MCF 10A (cell line): Measurements from ENCODE around the gene PTPRN. TPM values are rescaled to one million over a fixed set of nuclear protein-coding genes. Genes with fewer than 3 reads are reported as not detected.

Experiments used
- BruUV-seq: library from RNA; stranded (reverse); fragments of 400-500 nt; replicated peaks from 2 replicates; lab custom pipeline; 2021; lab: Mats Ljungman, UMichigan
- CTCF ChIA-PET: fragments of 300-600 bp; sonication (Branson Sonifier 250); formaldehyde crosslinking; extraction: SDS; loops from one replicate; lab custom pipeline; 2021; ENCODE audit warnings: antibody characterized with exemption, inconsistent platforms; lab: Yijun Ruan, JAX
- POLR2A ChIA-PET: fragments of 300-600, 350-650 bp; sonication (Branson Sonifier 250); formaldehyde crosslinking; extraction: SDS; loops from one replicate; lab custom pipeline; 2020; ENCODE audit warnings: antibody characterized with exemption, inconsistent platforms; lab: Yijun Ruan, JAX
- DNase-seq: peaks from one replicate; pipeline ENCODE4 v3.0.0-alpha.2; 2018; ENCODE audit not compliant: unreplicated experiment
- H3K27ac Mint-ChIP-seq: one replicate; pipeline ENCODE4 v1.8.0; 2022; ENCODE audit warnings: mild to moderate bottlenecking, low read depth, mixed read lengths; ENCODE audit not compliant: unreplicated experiment
- H3K27me3 Mint-ChIP-seq: one replicate; pipeline ENCODE4 v1.8.0; 2022; ENCODE audit warnings: mixed read lengths; ENCODE audit not compliant: insufficient read depth, unreplicated experiment
- H3K36me3 Mint-ChIP-seq: one replicate; pipeline ENCODE4 v1.8.0; 2022; ENCODE audit warnings: mild to moderate bottlenecking, moderate library complexity, mixed read lengths; ENCODE audit not compliant: insufficient read depth, unreplicated experiment
- H3K4me1 Mint-ChIP-seq: one replicate; pipeline ENCODE4 v1.8.0; 2022; ENCODE audit warnings: mixed read lengths; ENCODE audit not compliant: insufficient read depth, unreplicated experiment
- H3K4me3 Mint-ChIP-seq: one replicate; pipeline ENCODE4 v1.8.0; 2022; ENCODE audit warnings: mild to moderate bottlenecking, moderate library complexity, mixed read lengths; ENCODE audit not compliant: unreplicated experiment
- H3K9me3 Mint-ChIP-seq: one replicate; pipeline ENCODE4 v1.8.0; 2022; ENCODE audit warnings: mixed read lengths; ENCODE audit not compliant: unreplicated experiment
- intact Hi-C: fragments of 100-400 bp; cut with micrococcal nuclease; formaldehyde crosslinking; loops from 2 replicates; pipeline ENCODE4 v1.14.1; 2022
- total RNA-seq: library from RNA; stranded (reverse); gene quantifications from 2 replicates; pipeline ENCODE4 v1.2.3, GENCODE V29; 2022
- TF ChIP-seq, protein P1 (sequence below): fragments of 200-600 bp; IDR thresholded peaks from one replicate; pipeline ENCODE4 v1.8.0; 2022; ENCODE audit warnings: antibody characterized with exemption, mild to moderate bottlenecking; ENCODE audit not compliant: unreplicated experiment

PTPRN gene
- total RNA-seq, 1 experiment from 2014 or later: not detected

DNA sequence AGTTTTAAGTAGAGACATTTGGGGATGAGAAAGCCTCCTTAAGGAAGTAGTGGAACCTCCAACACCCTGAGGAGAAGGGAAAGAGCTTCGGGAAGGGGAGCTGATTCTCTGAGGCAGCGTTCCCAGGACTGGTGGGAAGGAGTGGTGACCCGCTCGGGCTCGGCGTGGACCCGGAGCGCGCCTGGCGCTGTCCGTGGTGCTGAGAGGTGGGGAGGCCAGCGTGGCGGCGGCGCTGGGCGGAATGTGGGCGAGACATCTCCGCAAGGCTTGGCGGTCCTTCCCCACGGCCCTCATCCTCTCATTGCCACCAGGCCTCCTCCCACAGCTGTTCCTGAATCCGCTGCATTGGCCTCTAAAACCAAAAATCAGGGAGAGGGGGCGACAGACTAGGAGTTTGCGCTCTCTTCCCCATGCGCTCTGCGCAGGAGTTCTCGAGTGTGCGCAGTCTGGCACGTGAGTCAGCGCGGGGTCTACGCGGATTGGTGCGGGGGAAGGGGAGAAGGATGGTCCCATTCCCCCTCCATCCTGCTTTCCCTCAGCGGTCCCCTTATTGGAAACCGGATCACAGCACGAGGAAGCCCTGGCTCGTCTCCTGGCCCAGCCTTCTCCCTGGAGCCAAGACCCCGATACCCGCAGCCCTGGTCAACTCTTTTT, 22.5 kb upstream of the PTPRN start:
- intact Hi-C loops: no loop called here
- Mint-ChIP-seq H3K27me3 (peaks cover 73% of the 10 kb centered on the region), H3K36me3 (no peaks in the 10 kb centered on the region), H3K27ac (no peak overlapping the region), H3K4me1 (peaks cover 6% of the 10 kb centered on the region), H3K4me3 (no peak overlapping the region), H3K9me3 (no peaks in the 10 kb centered on the region)
- no peak for DNase-seq
- POLR2A ChIA-PET: no interaction called here
- CTCF ChIA-PET: interaction anchor here (0.5 to 1.2 kb wide), 2 partner anchors 8 to 172 kb away, joined by 3 to 5 read pairs; no protein-coding TSS in a partner anchor
- BruUV-seq: no TSS peak
- TF ChIP-seq, protein P1, sequence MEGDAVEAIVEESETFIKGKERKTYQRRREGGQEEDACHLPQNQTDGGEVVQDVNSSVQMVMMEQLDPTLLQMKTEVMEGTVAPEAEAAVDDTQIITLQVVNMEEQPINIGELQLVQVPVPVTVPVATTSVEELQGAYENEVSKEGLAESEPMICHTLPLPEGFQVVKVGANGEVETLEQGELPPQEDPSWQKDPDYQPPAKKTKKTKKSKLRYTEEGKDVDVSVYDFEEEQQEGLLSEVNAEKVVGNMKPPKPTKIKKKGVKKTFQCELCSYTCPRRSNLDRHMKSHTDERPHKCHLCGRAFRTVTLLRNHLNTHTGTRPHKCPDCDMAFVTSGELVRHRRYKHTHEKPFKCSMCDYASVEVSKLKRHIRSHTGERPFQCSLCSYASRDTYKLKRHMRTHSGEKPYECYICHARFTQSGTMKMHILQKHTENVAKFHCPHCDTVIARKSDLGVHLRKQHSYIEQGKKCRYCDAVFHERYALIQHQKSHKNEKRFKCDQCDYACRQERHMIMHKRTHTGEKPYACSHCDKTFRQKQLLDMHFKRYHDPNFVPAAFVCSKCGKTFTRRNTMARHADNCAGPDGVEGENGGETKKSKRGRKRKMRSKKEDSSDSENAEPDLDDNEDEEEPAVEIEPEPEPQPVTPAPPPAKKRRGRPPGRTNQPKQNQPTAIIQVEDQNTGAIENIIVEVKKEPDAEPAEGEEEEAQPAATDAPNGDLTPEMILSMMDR: no peak

DNA sequence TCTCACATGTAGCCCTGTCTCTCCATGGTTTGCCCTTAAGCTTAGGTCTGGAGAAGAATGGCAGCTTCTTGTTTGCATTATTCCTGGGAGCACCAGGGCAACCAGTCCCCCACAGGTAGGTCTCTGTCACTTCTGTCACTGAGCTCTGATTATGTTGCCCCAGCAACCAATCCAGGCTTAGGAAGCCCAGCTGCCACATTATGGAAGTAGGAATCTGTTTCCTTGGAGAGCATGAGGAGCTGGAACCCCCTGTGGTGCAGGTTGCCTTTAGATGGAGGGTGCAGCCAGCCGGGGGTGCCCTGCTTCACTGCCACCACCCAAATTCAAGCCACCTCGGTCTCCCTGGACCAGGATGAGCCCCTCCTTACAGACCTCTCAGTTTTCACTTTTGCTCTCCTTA, 18.5 kb upstream of the PTPRN start:
- Mint-ChIP-seq H3K27ac (no peak overlapping the region), H3K4me3 (no peak overlapping the region), H3K27me3 (peaks cover 76% of the 10 kb centered on the region), H3K36me3 (no peaks in the 10 kb centered on the region), H3K4me1 (no peaks in the 10 kb centered on the region), H3K9me3 (no peaks in the 10 kb centered on the region)
- ChIA-PET POLR2A (no interaction called here), CTCF (interaction anchor here (1.0 kb wide), 1 partner anchor 25 kb away, joined by 3 read pairs; no protein-coding TSS in a partner anchor)
- TF ChIP-seq, protein P1: no peak
- DNase-seq: no peak
- intact Hi-C loops: no loop called here
- BruUV-seq: no TSS peak

DNA sequence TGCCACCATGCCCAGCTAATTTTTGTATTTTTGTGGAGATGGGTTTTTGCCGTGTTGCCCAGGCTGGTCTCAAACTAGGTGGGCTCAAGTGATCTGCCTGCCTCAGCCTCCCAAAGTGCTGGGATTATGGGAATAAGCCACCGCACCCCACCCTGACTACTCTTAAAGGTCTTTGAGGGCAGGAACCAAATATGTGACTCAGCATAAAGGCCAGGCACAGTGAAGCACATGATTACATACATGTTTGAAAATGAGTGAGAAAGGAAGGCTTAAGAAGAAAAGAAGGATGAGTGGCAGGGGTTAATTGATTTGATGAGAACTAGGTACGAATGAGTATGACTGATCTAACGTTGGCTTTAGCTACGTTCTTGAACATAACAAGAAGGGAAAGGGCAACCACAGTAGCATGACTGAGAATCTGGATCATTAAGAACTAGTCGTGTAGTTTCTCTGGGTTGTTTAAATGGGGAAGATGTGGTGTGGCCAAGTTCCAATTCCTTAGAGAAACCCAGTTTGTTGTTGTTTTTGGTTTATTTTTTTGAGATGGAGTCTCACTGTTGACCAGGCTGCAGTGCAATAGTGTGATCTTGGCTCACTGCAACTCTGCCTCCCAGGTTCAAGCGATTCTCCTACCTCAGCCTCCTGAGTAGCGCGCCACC, 16.6 kb upstream of the PTPRN start:
- ChIA-PET POLR2A (no interaction called here), CTCF (interaction anchor here (0.6 to 1.8 kb wide), 3 partner anchors 26 to 166 kb away, joined by 3 to 7 read pairs (median 4); no protein-coding TSS in a partner anchor)
- Mint-ChIP-seq H3K27me3 (peaks cover 72% of the 10 kb centered on the region), H3K4me1 (no peaks in the 10 kb centered on the region), H3K4me3 (no peak overlapping the region), H3K9me3 (no peaks in the 10 kb centered on the region), H3K27ac (no peak overlapping the region), H3K36me3 (no peaks in the 10 kb centered on the region)
- no TSS peak for BruUV-seq
- no peak for DNase-seq
- TF ChIP-seq, protein P1: no peak
- intact Hi-C loops: no loop called here

DNA sequence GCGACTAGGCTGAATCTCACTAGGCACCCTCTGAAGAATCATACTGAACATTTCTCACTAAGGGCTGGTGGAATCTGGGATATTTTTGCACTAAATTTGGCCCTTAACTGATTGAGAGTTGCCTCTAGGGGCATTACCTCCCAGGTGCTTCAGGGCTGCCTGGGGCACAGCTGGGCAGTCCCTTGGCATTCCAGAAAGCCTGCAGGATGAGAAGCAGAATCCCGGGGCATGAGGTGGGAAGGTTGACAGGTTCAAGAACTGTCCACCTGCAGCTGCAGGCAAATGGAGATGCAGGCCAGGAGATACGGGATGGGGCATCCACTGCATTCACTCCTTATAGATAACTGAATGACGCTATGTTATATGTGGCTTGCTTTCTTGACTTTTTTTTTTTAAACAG, 15.9 kb upstream of the PTPRN start:
- no TSS peak for BruUV-seq
- intact Hi-C loops: no loop called here
- TF ChIP-seq, protein P1: no peak
- H3K27me3 Mint-ChIP-seq: peaks cover 66% of the 10 kb centered on the region
- no peak overlapping the region for H3K27ac Mint-ChIP-seq
- ChIA-PET CTCF (interaction anchor here (0.6 to 1.8 kb wide), 2 partner anchors 30 to 166 kb away, joined by 4 to 7 read pairs; no protein-coding TSS in a partner anchor), POLR2A (no interaction called here)
- H3K9me3 Mint-ChIP-seq: no peaks in the 10 kb centered on the region
- H3K36me3 Mint-ChIP-seq: no peaks in the 10 kb centered on the region
- DNase-seq: no peak
- no peaks in the 10 kb centered on the region for H3K4me1 Mint-ChIP-seq
- H3K4me3 Mint-ChIP-seq: no peak overlapping the region
